IMR-90 (cell line): ENCODE results near the gene C19orf53. TPM values are rescaled to one million over a fixed set of nuclear protein-coding genes. Genes with fewer than 3 reads are reported as not detected.

Source experiments
- ATAC-seq: fragments of 200-7000 bp; cut with Tn5 transposase; 2 replicates; pipeline ENCODE4 v1.9.1; 2020; ENCODE audit warnings: low read depth, mild to moderate bottlenecking, moderate library complexity
- BruUV-seq: library from RNA; stranded (reverse); fragments of 400-500 nt; replicated peaks from 2 replicates; lab custom pipeline; 2021; lab: Mats Ljungman, UMichigan
- CTCF ChIA-PET: fragments of 300-600 bp; formaldehyde crosslinking; extraction: SDS; loops from one replicate; lab custom pipeline; 2021; ENCODE audit warnings: antibody characterized with exemption; lab: Yijun Ruan, JAX
- POLR2A ChIA-PET: fragments of 300-600 bp; sonication (Branson Sonifier 250); formaldehyde crosslinking; loops from one replicate; lab custom pipeline; 2022; ENCODE audit warnings: antibody characterized with exemption; ENCODE audit not compliant: unreplicated experiment; lab: Charles Lee
- DNase-seq: peaks from one replicate; pipeline ENCODE4 v3.0.0; 2013
- H2AFZ ChIP-seq: replicated peaks from 2 replicates; pipeline ENCODE3; 2013; ENCODE audit warnings: low read length, mild to moderate bottlenecking; ENCODE audit not compliant: poor library complexity
- H2AK5ac ChIP-seq: 2 replicates; pipeline ENCODE4 v1.6.1; 2013; ENCODE audit warnings: low read depth, low read length, inconsistent platforms
- H2AK9ac ChIP-seq: replicated peaks from 2 replicates; pipeline ENCODE3; 2013; ENCODE audit warnings: mild to moderate bottlenecking, low read depth, low read length, moderate library complexity; ENCODE audit not compliant: poor library complexity
- H2BK120ac ChIP-seq: 2 replicates; pipeline ENCODE4 v1.6.1; 2013; ENCODE audit warnings: low read depth, low read length, inconsistent platforms
- H2BK15ac ChIP-seq: 3 replicates; pipeline ENCODE4 v1.6.1; 2013; ENCODE audit warnings: low read depth, low read length, inconsistent platforms
- H2BK20ac ChIP-seq: 2 replicates; pipeline ENCODE4 v1.6.1; 2013; ENCODE audit warnings: low read depth, mild to moderate bottlenecking, inconsistent platforms, low read length, moderate library complexity
- H2BK5ac ChIP-seq: 2 replicates; pipeline ENCODE4 v1.6.1; 2013; ENCODE audit warnings: mild to moderate bottlenecking, low read depth, low read length, inconsistent platforms; ENCODE audit not compliant: poor library complexity, severe bottlenecking
- H3K14ac ChIP-seq: replicated peaks from 2 replicates; pipeline ENCODE4 v1.6.1; 2013; ENCODE audit warnings: low read depth, low read length, inconsistent platforms
- H3K18ac ChIP-seq: 2 replicates; pipeline ENCODE4 v1.6.1; 2013; ENCODE audit warnings: low read depth, low read length, control low read depth
- H3K23ac ChIP-seq: 2 replicates; pipeline ENCODE4 v1.6.1; 2013; ENCODE audit warnings: low read depth, low read length, inconsistent platforms
- H3K27ac ChIP-seq: 2 replicates; pipeline ENCODE4 v1.5.1; 2013; ENCODE audit warnings: mild to moderate bottlenecking, control low read depth, low read length; ENCODE audit not compliant: insufficient read depth
- H3K27me3 ChIP-seq: 2 replicates; pipeline ENCODE4 v1.6.1; 2013; ENCODE audit warnings: low read length; ENCODE audit not compliant: control insufficient read depth, insufficient read depth
- H3K36me3 ChIP-seq: 2 replicates; pipeline ENCODE4 v1.6.1; 2013; ENCODE audit warnings: low read length, mixed read lengths; ENCODE audit not compliant: control insufficient read depth, insufficient read depth
- H3K4ac ChIP-seq: 2 replicates; pipeline ENCODE4 v1.6.1; 2013; ENCODE audit warnings: low read depth, low read length, inconsistent platforms
- H3K4me1 ChIP-seq: 2 replicates; pipeline ENCODE4 v1.6.1; 2013; ENCODE audit warnings: low read length, mixed read lengths; ENCODE audit not compliant: control insufficient read depth, insufficient read depth
- H3K4me2 ChIP-seq: 2 replicates; pipeline ENCODE4 v1.6.1; 2013; ENCODE audit warnings: low read depth, mild to moderate bottlenecking, control low read depth, low read length, moderate library complexity
- H3K4me3 ChIP-seq: 2 replicates; pipeline ENCODE4 v1.5.1; 2013; ENCODE audit warnings: low read depth, mild to moderate bottlenecking, control low read depth, low read length, moderate library complexity; ENCODE audit not compliant: insufficient read depth
- H3K56ac ChIP-seq: 2 replicates; pipeline ENCODE4 v1.6.1; 2013; ENCODE audit warnings: low read length, inconsistent platforms; ENCODE audit not compliant: insufficient read depth; ENCODE audit errors: extremely low read depth
- H3K79me1 ChIP-seq, 2 experiments: 2 replicates each; pipeline ENCODE4 v1.6.1; 2013; ENCODE audit warnings: low read length in 2 of 2, inconsistent platforms in 1 of 2, low read depth in 1 of 2
- H3K9ac ChIP-seq: 2 replicates; pipeline ENCODE4 v1.6.1; 2013; ENCODE audit warnings: low read depth, low read length, control low read depth
- H3K9me1 ChIP-seq: 2 replicates; pipeline ENCODE4 v1.6.1; 2013; ENCODE audit warnings: low read length, inconsistent platforms; ENCODE audit not compliant: insufficient read depth
- H3K9me3 ChIP-seq: 2 replicates; pipeline ENCODE4 v1.6.1; 2013; ENCODE audit warnings: low read length; ENCODE audit not compliant: control insufficient read depth, insufficient read depth
- H4K20me1 ChIP-seq: 2 replicates; pipeline ENCODE4 v1.6.1; 2013; ENCODE audit warnings: low read length, inconsistent platforms; ENCODE audit not compliant: insufficient read depth
- H4K5ac ChIP-seq: 2 replicates; pipeline ENCODE4 v1.6.1; 2013; ENCODE audit warnings: mild to moderate bottlenecking, low read depth, low read length, control low read depth
- H4K8ac ChIP-seq, 2 experiments: 2 replicates each; pipeline ENCODE4 v1.6.1; 2013; ENCODE audit warnings: low read depth in 2 of 2, low read length in 2 of 2, control low read depth in 1 of 2, inconsistent platforms in 1 of 2
- H4K91ac ChIP-seq: 2 replicates; pipeline ENCODE4 v1.6.1; 2013; ENCODE audit warnings: low read depth, low read length, inconsistent platforms; ENCODE audit not compliant: insufficient read depth
- BHLHE40 ChIP-seq: fragments of 150-350 bp; IDR thresholded peaks from 2 replicates; pipeline ENCODE4 v1.6.1; 2016; ENCODE audit warnings: mild to moderate bottlenecking, low read depth, low read length
- CEBPB ChIP-seq: IDR thresholded peaks from 2 replicates; pipeline ENCODE4 v1.6.1; 2012; ENCODE audit warnings: low read depth, low read length, improper control_type of control experiment
- CTCF ChIP-seq: conservative IDR thresholded peaks from 2 replicates; pipeline ENCODE4 v1.5.1; 2012; ENCODE audit warnings: mild to moderate bottlenecking, low read depth, low read length, improper control_type of control experiment
- ELK1 ChIP-seq: fragments of 150-350 bp; IDR thresholded peaks from 2 replicates; pipeline ENCODE4 v1.6.1; 2016; ENCODE audit warnings: low read depth, mild to moderate bottlenecking, low read length, moderate library complexity, borderline replicate concordance
- FOS ChIP-seq: fragments of 150-350 bp; IDR thresholded peaks from 2 replicates; pipeline ENCODE4 v1.6.1; 2016; ENCODE audit warnings: low read depth, low read length
- MAFK ChIP-seq: IDR thresholded peaks from 2 replicates; pipeline ENCODE4 v1.6.1; 2012; ENCODE audit warnings: low read depth, low read length, improper control_type of control experiment
- MAZ ChIP-seq: IDR thresholded peaks from 2 replicates; pipeline ENCODE4 v1.6.1; 2012; ENCODE audit warnings: low read depth, mild to moderate bottlenecking, low read length, improper control_type of control experiment, moderate library complexity, borderline replicate concordance
- MXI1 ChIP-seq: IDR thresholded peaks from 2 replicates; pipeline ENCODE4 v1.6.1; 2012; ENCODE audit warnings: low read depth, mild to moderate bottlenecking, low read length, moderate library complexity, borderline replicate concordance
- NFE2L2 ChIP-seq: fragments of 150-350 bp; IDR thresholded peaks from 2 replicates; pipeline ENCODE4 v1.6.1; 2016; ENCODE audit warnings: low read depth, mild to moderate bottlenecking, low read length
- POLR2A ChIP-seq: IDR thresholded peaks from 2 replicates; pipeline ENCODE4 v1.6.1; 2012; ENCODE audit warnings: mild to moderate bottlenecking, low read depth, low read length
- RCOR1 ChIP-seq: IDR thresholded peaks from 2 replicates; pipeline ENCODE4 v1.6.1; 2012; ENCODE audit warnings: mild to moderate bottlenecking, low read length, improper control_type of control experiment; ENCODE audit not compliant: insufficient replicate concordance
- RFX5 ChIP-seq: IDR thresholded peaks from 2 replicates; pipeline ENCODE4 v1.8.0; 2012; ENCODE audit warnings: low read depth, mild to moderate bottlenecking, low read length, moderate library complexity
- USF2 ChIP-seq: fragments of 150-350 bp; IDR thresholded peaks from 2 replicates; pipeline ENCODE4 v1.6.1; 2017; ENCODE audit warnings: mild to moderate bottlenecking, antibody characterized with exemption, low read length, low read depth
- WGBS, 2 experiments: methylation state at CpG; one replicate each; pipeline versions ENCODE4 v1.1.5 to v1.1.7; 2013; ENCODE audit warnings: missing lambda C conversion rate in 2 of 2; ENCODE audit not compliant: insufficient read length in 1 of 2; ENCODE audit errors: extremely low coverage in 2 of 2; 5-methylcytosine and 5-hydroxymethylcytosine counted together
- dilution Hi-C: fragments of 300-500 bp; cut with HindIII; formaldehyde crosslinking; loops from one replicate; pipeline ENCODE4 v1.14.3; 2018; ENCODE audit warnings: low sequenced_read_pairs; ENCODE audit not compliant: unreplicated experiment
- in situ Hi-C: fragments of 300-500 bp; cut with MboI; formaldehyde crosslinking; loops from 3 replicates; pipeline ENCODE4 v1.14.3; 2019; ENCODE audit warnings: low sequenced_read_pairs, inconsistent platforms, mixed read lengths
- intact Hi-C: fragments of 100-400 bp; cut with micrococcal nuclease; formaldehyde crosslinking; loops from 2 replicates; pipeline ENCODE4 v1.10.0; 2022
- polyA plus RNA-seq, 3 experiments: library from polyadenylated mRNA; depleted of rRNA; stranded (reverse); fragments of >200 nt; gene quantifications; 2 replicates each; pipeline ENCODE4 v1.2.3, GENCODE V29; 2012; ENCODE audit warnings: low replicate concordance in 1 of 3
- total RNA-seq: library from RNA; depleted of rRNA; stranded (reverse); fragments of >200 nt; gene quantifications from 2 replicates; pipeline ENCODE4 v1.2.3, GENCODE V29; 2012

Gene C19orf53
- total and polyA plus RNA-seq, 2 of the 4 experiments (the other 2 are of a cell fraction): 61.3 to 290 TPM

- no peak for TF ChIP-seq ELK1
- no peak for TF ChIP-seq RFX5
- no peak for TF ChIP-seq POLR2A
- TF ChIP-seq MAFK: no peak
These were observed 33.3 kb downstream of the C19orf53 start (continued) for GRCh38 chr19:13807421-13808021.

GRCh38 chr19:13808856-13809255 is 34.6 kb downstream of the C19orf53 start:
- in situ Hi-C loops: no loop called here
- no peaks in the 10 kb centered on the region; the same call in 1 of the 2 replicates for H4K20me1 ChIP-seq
- CTCF ChIA-PET: no interaction called here
- no peak overlapping the region for H3K18ac ChIP-seq
- no peak overlapping the region for H3K4ac ChIP-seq
- no peak overlapping the region for H2BK5ac ChIP-seq
- H3K4me1 ChIP-seq: no peaks in the 10 kb centered on the region
- intact Hi-C loops: no loop called here
- DNase-seq: no peak
- no peak overlapping the region for H4K8ac ChIP-seq
- H3K9ac ChIP-seq: no peak overlapping the region
- H3K9me3 ChIP-seq: no peaks in the 10 kb centered on the region
- no peak overlapping the region for H3K4me2 ChIP-seq
- no peak overlapping the region for H3K23ac ChIP-seq
- no peak for ATAC-seq
- no peaks in the 10 kb centered on the region for H3K27me3 ChIP-seq
- H2BK15ac ChIP-seq: no peak overlapping the region
- no peak overlapping the region for H4K5ac ChIP-seq
- H2BK120ac ChIP-seq: no peak overlapping the region
- TF ChIP-seq RFX5 (no peak), NFE2L2 (no peak), FOS (no peak), RCOR1 (no peak), CTCF (no peak), MAZ (no peak), USF2 (no peak), MXI1 (no peak), CEBPB (no peak), POLR2A (no peak), BHLHE40 (no peak)
- no peak overlapping the region for H2BK20ac ChIP-seq
- 98% methylated on average over 22 of the region's 34 CpGs; no CpG with 5 or more reads in 1 of the 2 experiments for WGBS, 2 experiments
- BruUV-seq: no TSS peak
- H2AK5ac ChIP-seq: no peak overlapping the region
- no peak overlapping the region for H3K56ac ChIP-seq
- dilution Hi-C loops: no loop called here
- H3K14ac ChIP-seq: no peak overlapping the region
- no peak overlapping the region for H4K91ac ChIP-seq
- POLR2A ChIA-PET: no interaction called here
- peaks cover 28 to 43% of the 10 kb centered on the region in 2 experiments for H3K79me1 ChIP-seq
- H3K36me3 ChIP-seq: peaks cover 57% of the 10 kb centered on the region
- no peak overlapping the region for H2AK9ac ChIP-seq
- H2AFZ ChIP-seq: no peak overlapping the region
- H3K9me1 ChIP-seq: 0 out of 2 replicates have a peak, but pooled peaks cover 9% of the 10 kb centered on the region
- no peak overlapping the region for H3K27ac ChIP-seq
- H3K4me3 ChIP-seq: no peak overlapping the region
